ENCODE data around the gene AFF1. TPM values are rescaled to one million over a fixed set of nuclear protein-coding genes. Genes with fewer than 3 reads are reported as not detected.

The AFF1 gene
- total RNA-seq, 1 experiment from 2014 or later: 23.9 TPM

DNA sequence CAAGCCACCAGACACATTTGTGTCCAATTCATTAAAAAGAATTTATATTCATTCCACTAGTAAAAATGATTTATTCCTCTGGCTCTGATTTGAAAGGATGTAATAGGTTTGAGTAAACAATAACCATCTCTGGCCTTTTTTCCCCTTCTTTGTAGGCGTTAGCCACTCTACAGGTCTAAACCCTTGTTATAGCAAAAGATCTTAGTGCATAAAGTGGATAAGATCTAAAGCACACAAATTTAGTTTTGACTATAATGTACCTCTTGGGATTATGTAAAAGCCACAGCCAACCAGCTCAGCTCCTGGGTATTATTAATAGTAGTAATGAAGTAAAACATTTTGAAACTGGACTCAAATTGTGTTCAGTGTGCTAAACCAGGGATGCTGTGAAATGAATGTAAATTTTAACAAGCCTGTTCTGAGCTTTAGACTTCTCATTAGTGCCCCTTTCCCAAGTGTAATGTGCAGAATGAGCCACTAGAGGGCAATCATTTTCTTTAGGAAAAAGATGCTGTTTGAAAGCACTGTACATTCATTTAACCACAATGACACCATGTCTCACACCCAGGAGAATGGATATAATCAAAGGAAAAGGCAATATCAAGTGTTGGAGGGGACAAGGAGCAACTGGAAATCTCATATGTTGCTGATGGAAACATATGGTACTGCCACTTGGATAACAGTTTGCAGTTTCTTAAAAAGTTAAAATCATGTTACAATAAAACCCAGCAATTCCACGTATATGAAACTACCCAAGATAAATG, 215.9 kb downstream of the AFF1 start:
- no peak overlapping the region for H3K4me3 ChIP-seq (ENCODE audit: low read depth in 2 of 2, low read length in 2 of 2)
- BruUV-seq (replicated peaks): no TSS peak
- in situ Hi-C loops (cut with HindIII; ENCODE audit: low pct_unique_long_range_greater_than_20kb, low sequenced_read_pairs): no loop called here
- no peaks in the 10 kb centered on the region for H3K4me1 ChIP-seq (ENCODE audit: control insufficient read depth, insufficient read depth, low read length)
- peak; percentile 86 for ATAC-seq
- DNase-seq (ENCODE audit: low read depth, low spot score): peak; percentile 57
- no peaks in the 10 kb centered on the region for H3K9me3 ChIP-seq (ENCODE audit: control insufficient read depth, insufficient read depth, low read depth, low read length)
- no peaks in the 10 kb centered on the region for H3K36me3 ChIP-seq (ENCODE audit: control insufficient read depth, insufficient read depth, low read length)
- H3K27ac ChIP-seq (ENCODE audit: low read length): no peak overlapping the region
- no peak for TF ChIP-seq POLR2AphosphoS5 (IDR thresholded peaks at IDR 0.05; ENCODE audit: low read depth, low read length)
- TF ChIP-seq, protein P1, sequence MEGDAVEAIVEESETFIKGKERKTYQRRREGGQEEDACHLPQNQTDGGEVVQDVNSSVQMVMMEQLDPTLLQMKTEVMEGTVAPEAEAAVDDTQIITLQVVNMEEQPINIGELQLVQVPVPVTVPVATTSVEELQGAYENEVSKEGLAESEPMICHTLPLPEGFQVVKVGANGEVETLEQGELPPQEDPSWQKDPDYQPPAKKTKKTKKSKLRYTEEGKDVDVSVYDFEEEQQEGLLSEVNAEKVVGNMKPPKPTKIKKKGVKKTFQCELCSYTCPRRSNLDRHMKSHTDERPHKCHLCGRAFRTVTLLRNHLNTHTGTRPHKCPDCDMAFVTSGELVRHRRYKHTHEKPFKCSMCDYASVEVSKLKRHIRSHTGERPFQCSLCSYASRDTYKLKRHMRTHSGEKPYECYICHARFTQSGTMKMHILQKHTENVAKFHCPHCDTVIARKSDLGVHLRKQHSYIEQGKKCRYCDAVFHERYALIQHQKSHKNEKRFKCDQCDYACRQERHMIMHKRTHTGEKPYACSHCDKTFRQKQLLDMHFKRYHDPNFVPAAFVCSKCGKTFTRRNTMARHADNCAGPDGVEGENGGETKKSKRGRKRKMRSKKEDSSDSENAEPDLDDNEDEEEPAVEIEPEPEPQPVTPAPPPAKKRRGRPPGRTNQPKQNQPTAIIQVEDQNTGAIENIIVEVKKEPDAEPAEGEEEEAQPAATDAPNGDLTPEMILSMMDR (IDR thresholded peaks at IDR 0.05): peak; percentile 71; the same call in 1 of the 2 replicates
- no peaks in the 10 kb centered on the region for H3K27me3 ChIP-seq (ENCODE audit: control insufficient read depth, insufficient read depth, low read length)
- intact Hi-C loops (cut with micrococcal nuclease; ENCODE audit: unreplicated experiment): loop anchor here (1.0 kb wide), 1 partner anchor 85 kb away; no protein-coding TSS in a partner anchor
- POLR2A ChIA-PET: no interaction called here
- CTCF ChIA-PET: interaction anchor here (0.5 to 0.7 kb wide), 2 partner anchors 84 to 838 kb away, joined by 4 to 5 read pairs; no protein-coding TSS in a partner anchor

DNA sequence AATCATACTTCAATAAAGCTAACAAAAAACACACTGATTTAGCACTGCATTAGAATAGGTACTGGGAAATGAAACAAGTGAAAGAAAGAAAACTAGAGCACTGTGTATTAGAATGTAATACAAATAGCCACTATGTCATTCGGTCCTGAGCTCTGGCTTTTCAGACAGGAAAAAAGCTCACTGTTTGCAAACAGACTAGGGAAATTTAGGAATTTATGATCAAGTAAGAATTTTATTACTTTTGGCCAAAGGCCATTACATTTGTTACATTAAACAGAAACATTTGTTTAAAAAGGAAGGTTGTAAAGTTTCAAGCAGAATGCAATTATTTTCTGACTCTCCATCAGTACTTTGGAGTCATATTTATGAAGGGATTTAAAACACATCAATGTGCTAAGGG, 216.9 kb downstream of the AFF1 start:
- intact Hi-C loops (cut with micrococcal nuclease; ENCODE audit: unreplicated experiment): loop anchor here (1.0 kb wide), 1 partner anchor 84 kb away; no protein-coding TSS in a partner anchor
- BruUV-seq (replicated peaks): no TSS peak
- Histone ChIP-seq H3K4me1 (ENCODE audit: control insufficient read depth, insufficient read depth, low read length) (no peaks in the 10 kb centered on the region), H3K27me3 (ENCODE audit: control insufficient read depth, insufficient read depth, low read length) (no peaks in the 10 kb centered on the region), H3K4me3 (ENCODE audit: low read depth in 2 of 2, low read length in 2 of 2) (no peak overlapping the region), H3K9me3 (ENCODE audit: control insufficient read depth, insufficient read depth, low read depth, low read length) (no peaks in the 10 kb centered on the region), H3K36me3 (ENCODE audit: control insufficient read depth, insufficient read depth, low read length) (no peaks in the 10 kb centered on the region), H3K27ac (ENCODE audit: low read length) (no peak overlapping the region)
- CTCF ChIA-PET: no interaction called here
- no peak for DNase-seq (ENCODE audit: low read depth, low spot score)
- in situ Hi-C loops (cut with HindIII; ENCODE audit: low pct_unique_long_range_greater_than_20kb, low sequenced_read_pairs): no loop called here
- no peak for TF ChIP-seq TCF7L2 (IDR thresholded peaks at IDR 0.05; ENCODE audit: low read depth, low read length)
- TF ChIP-seq, protein P2, sequence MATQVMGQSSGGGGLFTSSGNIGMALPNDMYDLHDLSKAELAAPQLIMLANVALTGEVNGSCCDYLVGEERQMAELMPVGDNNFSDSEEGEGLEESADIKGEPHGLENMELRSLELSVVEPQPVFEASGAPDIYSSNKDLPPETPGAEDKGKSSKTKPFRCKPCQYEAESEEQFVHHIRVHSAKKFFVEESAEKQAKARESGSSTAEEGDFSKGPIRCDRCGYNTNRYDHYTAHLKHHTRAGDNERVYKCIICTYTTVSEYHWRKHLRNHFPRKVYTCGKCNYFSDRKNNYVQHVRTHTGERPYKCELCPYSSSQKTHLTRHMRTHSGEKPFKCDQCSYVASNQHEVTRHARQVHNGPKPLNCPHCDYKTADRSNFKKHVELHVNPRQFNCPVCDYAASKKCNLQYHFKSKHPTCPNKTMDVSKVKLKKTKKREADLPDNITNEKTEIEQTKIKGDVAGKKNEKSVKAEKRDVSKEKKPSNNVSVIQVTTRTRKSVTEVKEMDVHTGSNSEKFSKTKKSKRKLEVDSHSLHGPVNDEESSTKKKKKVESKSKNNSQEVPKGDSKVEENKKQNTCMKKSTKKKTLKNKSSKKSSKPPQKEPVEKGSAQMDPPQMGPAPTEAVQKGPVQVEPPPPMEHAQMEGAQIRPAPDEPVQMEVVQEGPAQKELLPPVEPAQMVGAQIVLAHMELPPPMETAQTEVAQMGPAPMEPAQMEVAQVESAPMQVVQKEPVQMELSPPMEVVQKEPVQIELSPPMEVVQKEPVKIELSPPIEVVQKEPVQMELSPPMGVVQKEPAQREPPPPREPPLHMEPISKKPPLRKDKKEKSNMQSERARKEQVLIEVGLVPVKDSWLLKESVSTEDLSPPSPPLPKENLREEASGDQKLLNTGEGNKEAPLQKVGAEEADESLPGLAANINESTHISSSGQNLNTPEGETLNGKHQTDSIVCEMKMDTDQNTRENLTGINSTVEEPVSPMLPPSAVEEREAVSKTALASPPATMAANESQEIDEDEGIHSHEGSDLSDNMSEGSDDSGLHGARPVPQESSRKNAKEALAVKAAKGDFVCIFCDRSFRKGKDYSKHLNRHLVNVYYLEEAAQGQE (IDR thresholded peaks at IDR 0.05; ENCODE audit: insufficient read depth in 1 of 2, low read depth in 2 of 2, low read length in 1 of 2): no peak
- TF ChIP-seq, protein P1 (IDR thresholded peaks at IDR 0.05): no peak
- no peak for TF ChIP-seq SIN3A (IDR thresholded peaks at IDR 0.05; ENCODE audit: borderline replicate concordance, insufficient read depth, low read depth, low read length)
- no peak for TF ChIP-seq POLR2AphosphoS5 (IDR thresholded peaks at IDR 0.05; ENCODE audit: low read depth, low read length)
- ATAC-seq: no peak
- POLR2A ChIA-PET: no interaction called here

Data from Panc1 (cell line).